Astrocyte (in vitro differentiated cells and primary cell): ENCODE results near the gene ZBTB8A.

Source experiments
- CTCF ChIP-seq: IDR thresholded peaks from 2 replicates; pipeline ENCODE4 v1.5.1; 2011; ENCODE audit warnings: low read depth, mild to moderate bottlenecking, inconsistent platforms, low read length, moderate library complexity; ENCODE audit not compliant: insufficient read depth
- EZH2 ChIP-seq: IDR thresholded peaks from 2 replicates; pipeline ENCODE4 v1.6.1; 2012; ENCODE audit warnings: mild to moderate bottlenecking, low read length, inconsistent platforms; ENCODE audit not compliant: insufficient read depth

GRCh38 chr1:32508761-32509160 is 30.5 kb upstream of the ZBTB8A start:
- TF ChIP-seq CTCF (no peak), EZH2 (no peak)
